ENCODE results near the gene HECW1.
A peak's percentile ranks its signal among the peaks of the same experiment; 100 is the strongest.

The HECW1 gene

GRCh38 chr7:43242628-43243255, 130.3 kb downstream of the HECW1 start:
- ChIA-PET POLR2A (no interaction called here), CTCF (no interaction called here)
- H3K4me3 ChIP-seq (ENCODE audit: low read depth, low read length) = no peak overlapping the region

GRCh38 chr7:43244232-43244631, 131.8 kb downstream of the HECW1 start:
- TF ChIP-seq, protein P1, sequence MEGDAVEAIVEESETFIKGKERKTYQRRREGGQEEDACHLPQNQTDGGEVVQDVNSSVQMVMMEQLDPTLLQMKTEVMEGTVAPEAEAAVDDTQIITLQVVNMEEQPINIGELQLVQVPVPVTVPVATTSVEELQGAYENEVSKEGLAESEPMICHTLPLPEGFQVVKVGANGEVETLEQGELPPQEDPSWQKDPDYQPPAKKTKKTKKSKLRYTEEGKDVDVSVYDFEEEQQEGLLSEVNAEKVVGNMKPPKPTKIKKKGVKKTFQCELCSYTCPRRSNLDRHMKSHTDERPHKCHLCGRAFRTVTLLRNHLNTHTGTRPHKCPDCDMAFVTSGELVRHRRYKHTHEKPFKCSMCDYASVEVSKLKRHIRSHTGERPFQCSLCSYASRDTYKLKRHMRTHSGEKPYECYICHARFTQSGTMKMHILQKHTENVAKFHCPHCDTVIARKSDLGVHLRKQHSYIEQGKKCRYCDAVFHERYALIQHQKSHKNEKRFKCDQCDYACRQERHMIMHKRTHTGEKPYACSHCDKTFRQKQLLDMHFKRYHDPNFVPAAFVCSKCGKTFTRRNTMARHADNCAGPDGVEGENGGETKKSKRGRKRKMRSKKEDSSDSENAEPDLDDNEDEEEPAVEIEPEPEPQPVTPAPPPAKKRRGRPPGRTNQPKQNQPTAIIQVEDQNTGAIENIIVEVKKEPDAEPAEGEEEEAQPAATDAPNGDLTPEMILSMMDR (IDR thresholded peaks at IDR 0.05; ENCODE audit: insufficient read depth, low read length, missing control alignments) = no peak
- H3K4me3 ChIP-seq (ENCODE audit: low read depth, low read length) = no peak overlapping the region
- DNase-seq (ENCODE audit: low read depth, low spot score) = no peak
- CTCF ChIA-PET = interaction anchor here (1.0 kb wide), 1 partner anchor 303 kb away, joined by 4 read pairs; no protein-coding TSS in a partner anchor
- POLR2A ChIA-PET = no interaction called here

More at GRCh38 chr7:43242628-43243255, 130.3 kb downstream of the HECW1 start:
- TF ChIP-seq, protein P1 (IDR thresholded peaks at IDR 0.05; ENCODE audit: insufficient read depth, low read length, missing control alignments) = no peak
- no peak for DNase-seq (ENCODE audit: low read depth, low spot score)

- ChIA-PET POLR2A (no interaction called here), CTCF (interaction anchor here (1.0 to 1.4 kb wide), 2 partner anchors 303 kb away, joined by 4 to 5 read pairs; no protein-coding TSS in a partner anchor)
- H3K4me3 ChIP-seq (ENCODE audit: low read depth, low read length) = no peak overlapping the region
- no peak for DNase-seq (ENCODE audit: low read depth, low spot score)
- TF ChIP-seq, protein P1 (IDR thresholded peaks at IDR 0.05; ENCODE audit: insufficient read depth, low read length, missing control alignments) = no peak
Measured at GRCh38 chr7:43244784-43245183, 132.3 kb downstream of the HECW1 start.

GRCh38 chr7:43247757-43248156, 135.3 kb downstream of the HECW1 start:
- CTCF ChIA-PET = no interaction called here
- TF ChIP-seq, protein P1 (IDR thresholded peaks at IDR 0.05; ENCODE audit: insufficient read depth, low read length, missing control alignments) = no peak
- no peak overlapping the region for H3K4me3 ChIP-seq (ENCODE audit: low read depth, low read length)
- POLR2A ChIA-PET = no interaction called here
- DNase-seq (ENCODE audit: low read depth, low spot score) = no peak

- ChIA-PET POLR2A (no interaction called here), CTCF (interaction anchor here (0.7 to 6.6 kb wide), 3 partner anchors 13 to 306 kb away, joined by 3 to 74 read pairs (median 3); no protein-coding TSS in a partner anchor)
- TF ChIP-seq, protein P1 (IDR thresholded peaks at IDR 0.05; ENCODE audit: insufficient read depth, low read length, missing control alignments) = no peak
- DNase-seq (ENCODE audit: low read depth, low spot score) = no peak
- H3K4me3 ChIP-seq (ENCODE audit: low read depth, low read length) = no peak overlapping the region
Measured at GRCh38 chr7:43248553-43248952, 136.1 kb downstream of the HECW1 start.

DNA sequence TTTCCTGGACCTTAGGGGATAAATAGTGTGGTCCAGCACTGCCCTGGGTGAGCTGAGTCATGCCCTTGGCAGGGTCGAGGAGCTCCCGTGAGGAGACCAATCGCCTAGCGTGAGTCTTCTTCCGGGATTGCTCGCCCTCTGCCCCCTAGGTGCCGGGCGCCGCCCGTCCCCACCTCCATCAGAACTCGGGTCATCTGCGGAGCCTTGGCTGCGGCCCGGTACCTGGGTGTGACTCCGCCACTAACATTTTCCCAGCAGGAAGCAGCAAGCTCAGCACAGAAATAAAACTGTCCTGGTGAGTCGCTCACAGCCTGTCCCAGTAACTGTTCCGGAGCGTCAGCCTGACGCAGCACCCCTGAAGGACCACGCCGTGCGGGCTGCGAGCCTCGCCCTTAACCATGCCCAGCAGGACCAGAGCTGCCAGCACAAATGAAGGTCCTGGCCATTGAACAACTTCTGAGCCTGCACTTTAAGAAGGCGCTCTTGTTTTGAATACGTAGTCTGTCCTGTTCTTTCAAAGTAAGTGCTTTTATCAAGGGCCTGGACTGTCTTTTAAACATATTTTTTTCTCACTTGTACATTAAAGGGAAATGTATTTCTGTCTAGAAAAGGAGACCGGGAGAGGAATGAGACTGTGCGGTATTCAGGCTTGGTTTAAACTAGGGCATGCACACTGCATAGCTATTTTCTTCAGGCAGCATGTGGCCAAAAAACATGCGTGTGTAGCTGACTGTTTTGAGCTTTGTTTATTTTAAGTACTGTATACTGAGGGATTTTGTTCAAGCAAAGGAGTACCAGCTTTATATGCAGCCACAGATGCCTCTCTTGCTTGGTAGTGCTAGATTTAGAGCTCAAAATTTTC, 136.7 kb downstream of the HECW1 start:
- ChIA-PET POLR2A (no interaction called here), CTCF (interaction anchor here (0.7 to 6.6 kb wide), 6 partner anchors 8 to 308 kb away, joined by 3 to 74 read pairs (median 4); no protein-coding TSS in a partner anchor)
- DNase-seq (ENCODE audit: low read depth, low spot score) = peak; percentile 28
- TF ChIP-seq, protein P1 (IDR thresholded peaks at IDR 0.05; ENCODE audit: insufficient read depth, low read length, missing control alignments) = no peak
- no peak overlapping the region for H3K4me3 ChIP-seq (ENCODE audit: low read depth, low read length)
